ENCODE measurements around the gene A1BG.
"Not testable (repeated sequence)": the region's sequence is repeated elsewhere in the genome, so short reads cannot be mapped to it uniquely, and the experiment has no call there.

A1BG gene

DNA sequence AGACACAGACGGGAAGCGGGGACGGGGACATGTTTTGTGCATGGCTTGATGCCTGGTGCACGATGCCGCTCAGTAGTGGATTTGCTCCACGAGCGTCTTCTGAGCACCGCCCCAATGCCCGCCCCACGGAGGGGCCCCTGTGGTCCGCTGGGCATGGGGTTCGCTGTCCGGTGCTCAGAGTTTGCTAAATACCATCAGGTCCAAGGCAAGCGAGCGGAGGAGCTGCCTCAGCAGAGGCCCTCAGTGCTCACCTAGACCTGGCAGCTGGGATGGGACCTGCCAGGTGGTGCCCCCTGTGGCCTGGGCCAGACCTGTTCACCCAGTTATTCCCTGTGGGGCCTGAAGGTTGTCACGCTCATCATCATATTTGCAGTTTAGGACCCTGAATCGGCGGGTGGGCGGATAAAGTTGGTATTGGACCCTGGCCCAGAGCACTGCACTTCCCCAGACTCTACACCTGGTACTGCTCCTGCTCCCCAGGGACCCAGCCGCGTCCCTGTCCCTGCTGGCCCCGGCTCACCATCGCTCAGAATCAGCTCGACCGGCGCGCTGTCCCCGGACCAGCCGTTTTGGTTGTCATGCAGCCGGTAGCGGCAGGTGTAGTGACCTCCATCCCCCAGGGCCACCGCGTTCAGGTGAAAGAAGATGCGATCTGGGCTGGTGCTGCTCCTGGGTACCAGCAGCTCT is 2.3 kb downstream of the A1BG start:
- H3K9me3 ChIP-seq (ENCODE audit: severe bottlenecking): no peaks in the 10 kb centered on the region
- TF ChIP-seq, protein P1, sequence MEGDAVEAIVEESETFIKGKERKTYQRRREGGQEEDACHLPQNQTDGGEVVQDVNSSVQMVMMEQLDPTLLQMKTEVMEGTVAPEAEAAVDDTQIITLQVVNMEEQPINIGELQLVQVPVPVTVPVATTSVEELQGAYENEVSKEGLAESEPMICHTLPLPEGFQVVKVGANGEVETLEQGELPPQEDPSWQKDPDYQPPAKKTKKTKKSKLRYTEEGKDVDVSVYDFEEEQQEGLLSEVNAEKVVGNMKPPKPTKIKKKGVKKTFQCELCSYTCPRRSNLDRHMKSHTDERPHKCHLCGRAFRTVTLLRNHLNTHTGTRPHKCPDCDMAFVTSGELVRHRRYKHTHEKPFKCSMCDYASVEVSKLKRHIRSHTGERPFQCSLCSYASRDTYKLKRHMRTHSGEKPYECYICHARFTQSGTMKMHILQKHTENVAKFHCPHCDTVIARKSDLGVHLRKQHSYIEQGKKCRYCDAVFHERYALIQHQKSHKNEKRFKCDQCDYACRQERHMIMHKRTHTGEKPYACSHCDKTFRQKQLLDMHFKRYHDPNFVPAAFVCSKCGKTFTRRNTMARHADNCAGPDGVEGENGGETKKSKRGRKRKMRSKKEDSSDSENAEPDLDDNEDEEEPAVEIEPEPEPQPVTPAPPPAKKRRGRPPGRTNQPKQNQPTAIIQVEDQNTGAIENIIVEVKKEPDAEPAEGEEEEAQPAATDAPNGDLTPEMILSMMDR (IDR thresholded peaks at IDR 0.05; ENCODE audit: low read depth, low read length): no peak
- DNase-seq: no peak
- H3K27ac ChIP-seq: no peak overlapping the region
- H3K4me3 ChIP-seq (ENCODE audit: low read depth, low read length): no peak overlapping the region
- no peaks in the 10 kb centered on the region for H3K27me3 ChIP-seq (ENCODE audit: insufficient read depth, low read depth, severe bottlenecking)
- H3K36me3 ChIP-seq: no peaks in the 10 kb centered on the region; the same call in none of the 2 replicates

DNA sequence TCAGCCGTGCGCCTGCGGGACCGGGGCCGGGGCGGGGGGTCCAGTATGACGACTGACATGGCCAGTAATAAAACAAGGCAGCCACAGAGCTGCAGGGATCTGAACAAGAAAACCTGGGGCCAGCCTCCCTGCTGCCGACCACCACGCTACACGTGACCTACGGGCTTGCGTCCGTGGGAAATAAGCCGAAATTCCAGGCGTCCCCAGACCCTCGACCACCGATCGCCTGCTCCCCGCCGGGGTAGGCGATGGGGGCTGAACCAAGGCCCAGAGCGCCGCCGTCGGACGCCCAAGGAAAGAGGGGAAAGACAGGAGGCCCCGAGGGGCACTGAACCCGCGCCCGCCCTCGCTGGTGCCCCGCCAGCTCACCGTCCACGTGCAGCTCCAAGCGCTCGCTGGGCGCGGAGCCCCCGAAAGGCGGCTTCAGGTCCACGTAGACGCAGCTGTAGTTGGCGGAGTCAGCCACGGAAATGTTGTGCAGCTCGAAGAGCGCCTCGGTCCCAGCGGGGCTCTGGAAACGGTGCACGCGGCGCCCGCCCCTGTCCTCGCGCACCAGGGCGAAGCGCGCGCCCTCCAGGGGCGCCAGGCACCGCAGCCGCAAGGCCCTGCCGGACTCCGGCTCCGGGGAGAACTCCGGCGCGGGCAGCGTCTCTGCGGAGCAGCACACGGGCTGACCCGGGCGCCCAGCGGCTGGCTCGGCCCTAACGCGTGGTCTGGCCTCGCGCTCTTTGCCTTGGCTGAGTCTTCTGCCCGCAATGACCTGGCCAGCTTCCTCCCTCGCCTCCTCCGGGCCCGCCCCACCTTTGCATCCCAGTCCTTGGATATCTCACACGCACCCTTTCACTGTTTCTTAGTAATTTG is 3.1 kb downstream of the A1BG start:
- H3K27me3 ChIP-seq (ENCODE audit: insufficient read depth, low read depth, severe bottlenecking): no peaks in the 10 kb centered on the region
- H3K4me3 ChIP-seq (ENCODE audit: low read depth, low read length): no peak overlapping the region
- DNase-seq: no peak
- no peaks in the 10 kb centered on the region for H3K9me3 ChIP-seq (ENCODE audit: severe bottlenecking)
- TF ChIP-seq, protein P1 (IDR thresholded peaks at IDR 0.05; ENCODE audit: low read depth, low read length): no peak
- no peak overlapping the region for H3K27ac ChIP-seq
- no peaks in the 10 kb centered on the region; the same call in none of the 2 replicates for H3K36me3 ChIP-seq

DNA sequence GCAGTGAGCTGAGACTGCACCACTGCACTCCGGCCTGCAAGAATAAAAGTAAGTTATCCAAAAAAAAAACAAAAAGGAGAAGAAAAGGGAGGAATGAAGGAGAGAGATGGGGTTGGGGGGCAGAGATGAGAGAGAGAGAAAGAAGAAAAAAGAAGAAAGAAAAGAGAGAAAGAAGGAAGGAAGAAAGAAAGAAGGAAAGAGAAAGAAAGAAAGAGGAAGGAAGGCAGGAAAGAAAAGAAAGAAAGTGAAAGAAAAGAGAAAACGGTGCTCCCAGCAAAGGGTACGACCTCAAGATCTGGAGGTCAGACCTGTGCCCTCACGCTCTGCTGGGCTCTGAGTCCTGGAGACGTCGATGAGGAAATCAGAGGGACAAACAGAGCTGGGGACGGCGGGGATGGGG is 3.7 kb downstream of the A1BG start:
- TF ChIP-seq, protein P1 (IDR thresholded peaks at IDR 0.05; ENCODE audit: low read depth, low read length): no peak
- Histone ChIP-seq H3K9me3 (ENCODE audit: severe bottlenecking) (no peaks in the 10 kb centered on the region), H3K27ac (no peak overlapping the region), H3K36me3 (no peaks in the 10 kb centered on the region; the same call in none of the 2 replicates), H3K27me3 (ENCODE audit: insufficient read depth, low read depth, severe bottlenecking) (no peaks in the 10 kb centered on the region), H3K4me3 (ENCODE audit: low read depth, low read length) (no peak overlapping the region)
- DNase-seq: no peak

DNA sequence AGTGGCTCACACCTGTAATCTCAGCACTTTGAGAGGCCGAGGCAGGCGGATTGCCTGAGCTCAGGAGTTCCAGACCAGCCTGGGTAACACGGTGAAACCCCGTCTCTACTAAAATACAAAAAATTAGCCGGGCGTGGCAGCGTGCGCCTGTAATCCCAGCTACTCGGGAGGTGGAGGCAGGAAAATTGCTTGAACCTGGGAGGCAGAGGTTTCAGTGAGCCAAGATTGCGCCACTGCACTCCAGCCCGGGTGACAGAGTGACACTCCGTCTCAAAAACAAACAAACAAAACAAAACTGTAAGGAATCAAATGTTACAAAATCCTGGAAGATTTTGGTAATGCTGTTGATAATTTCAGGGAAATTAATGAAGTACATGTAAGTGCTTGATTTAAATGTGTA is 5.2 kb downstream of the A1BG start:
- H3K36me3 ChIP-seq; H3K27me3 ChIP-seq (ENCODE audit: insufficient read depth, low read depth, severe bottlenecking); DNase-seq; H3K9me3 ChIP-seq (ENCODE audit: severe bottlenecking): not testable (repeated sequence)
- Histone ChIP-seq H3K4me3 (ENCODE audit: low read depth, low read length) (peak overlapping the region; percentile 79), H3K27ac (peak overlapping the region; percentile 61)

DNA sequence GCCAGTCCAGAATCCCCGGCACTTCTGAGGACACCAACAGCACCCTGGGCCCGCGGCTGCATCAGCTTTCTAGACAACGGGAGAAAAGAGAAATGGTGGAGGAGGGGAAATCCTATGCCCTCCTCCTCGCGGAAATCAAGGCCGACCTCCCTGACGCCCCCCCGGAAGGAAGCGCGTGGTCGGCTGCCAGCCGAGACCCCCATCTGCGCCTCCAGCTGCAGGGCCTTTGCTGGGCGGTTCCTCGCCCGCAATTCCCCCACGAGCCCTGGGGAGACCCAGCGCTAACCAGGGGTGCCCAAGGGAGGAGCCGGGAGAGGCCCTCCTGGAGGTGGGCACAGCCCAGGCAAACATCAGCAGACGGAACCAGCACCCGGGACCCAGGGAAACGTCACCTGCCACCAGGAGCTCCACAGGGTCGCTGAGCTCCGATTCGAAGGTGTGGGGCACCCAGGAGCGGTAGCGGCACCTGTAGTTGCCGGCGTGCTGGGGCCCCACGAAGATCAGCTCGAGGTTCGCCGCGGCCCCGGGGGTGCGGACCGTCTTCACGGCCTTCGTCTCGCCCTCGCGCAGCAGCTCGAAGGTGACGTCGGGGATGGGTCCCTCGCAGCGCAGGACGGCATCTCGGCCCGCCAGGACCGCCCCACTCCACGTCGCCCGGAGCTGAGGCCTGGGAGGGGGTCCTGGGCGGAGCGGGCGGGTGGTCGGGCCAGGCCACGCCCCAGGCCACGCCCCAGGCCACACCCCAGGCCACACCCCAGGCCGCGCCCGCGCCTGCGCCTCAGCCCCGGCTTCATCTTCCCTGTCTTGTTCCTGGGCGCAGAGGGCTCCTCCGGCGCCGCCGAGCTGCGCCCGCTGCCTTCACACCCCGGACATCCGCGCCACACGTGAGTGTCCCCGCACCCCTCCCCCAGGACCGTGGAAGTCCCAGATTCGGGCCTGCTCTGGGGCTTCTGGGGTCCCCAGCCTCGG is 6.0 kb downstream of the A1BG start:
- peak overlapping the region; percentile 61 for H3K27ac ChIP-seq
- peak overlapping the region; percentile 79 for H3K4me3 ChIP-seq (ENCODE audit: low read depth, low read length)
- peak; percentile 75 for DNase-seq

More for the DNA sequence above, 6.0 kb downstream of the A1BG start:
- no peaks in the 10 kb centered on the region for H3K27me3 ChIP-seq (ENCODE audit: insufficient read depth, low read depth, severe bottlenecking)
- TF ChIP-seq, protein P1 (IDR thresholded peaks at IDR 0.05; ENCODE audit: low read depth, low read length): no peak
- no peaks in the 10 kb centered on the region for H3K9me3 ChIP-seq (ENCODE audit: severe bottlenecking)
- no peaks in the 10 kb centered on the region; the same call in none of the 2 replicates for H3K36me3 ChIP-seq

Measured in WERI-Rb-1 (cell line).